HepG2 (cell line): ENCODE measurements around the gene FGF2. TPM values are rescaled to one million over a fixed set of nuclear protein-coding genes. Genes with fewer than 3 reads are reported as not detected.

Source experiments
- ATAC-seq: fragments of 200-7000 bp; cut with Tn5 transposase; 3 replicates; pipeline ENCODE4 v1.9.1; 2020; ENCODE audit warnings: mild to moderate bottlenecking, moderate library complexity
- BruUV-seq: library from RNA; stranded (reverse); fragments of 400-500 nt; replicated peaks from 2 replicates; lab custom pipeline; 2021; lab: Mats Ljungman, UMichigan
- CTCF ChIA-PET: fragments of 300-600 bp; formaldehyde crosslinking; extraction: SDS; loops from one replicate; lab custom pipeline; 2021; ENCODE audit warnings: low total read pairs, inconsistent platforms, low intra/inter-chr PET ratio; lab: Yijun Ruan, JAX
- POLR2A ChIA-PET: fragments of 350-600 bp; sonication (Branson Sonifier 250); formaldehyde crosslinking; loops from one replicate; lab custom pipeline; 2020; ENCODE audit warnings: antibody characterized with exemption, inconsistent platforms; lab: Yijun Ruan, JAX
- DNase-seq: peaks from one replicate; pipeline ENCODE4 v3.0.0-alpha.2; 2015; ENCODE audit warnings: low spot score
- FAIRE-seq: peaks from 3 replicates; lab custom pipeline; 2011; peaks lifted over from hg19 to GRCh38; lab: Jason Lieb, UNC
- H2AFZ ChIP-seq: one replicate; pipeline ENCODE4 v1.6.1; 2011; ENCODE audit warnings: low read length, inconsistent platforms
- H3K27ac ChIP-seq: fragments of 300-600 bp; 3 replicates; pipeline ENCODE4 v1.8.0; 2011; ENCODE audit warnings: mixed run types, mild to moderate bottlenecking, mixed read lengths, low read length, inconsistent platforms; ENCODE audit not compliant: insufficient read depth; ENCODE audit errors: extremely low read length
- H3K27me3 ChIP-seq, 2 experiments: fragments of 200-600 bp in 1 of 2; 2 replicates in 1 of 2; 3 replicates in 1 of 2; pipeline versions ENCODE4 v1.6.0 to v1.8.0; 2011; ENCODE audit warnings: low read length in 2 of 2, mild to moderate bottlenecking in 2 of 2, moderate library complexity in 2 of 2, inconsistent platforms in 1 of 2; ENCODE audit not compliant: insufficient read depth in 2 of 2, control insufficient read depth in 1 of 2
- H3K36me3 ChIP-seq, 2 experiments: fragments of 200-600 bp in 1 of 2; replicated peaks in 1 of 2; 2 replicates in 1 of 2; 3 replicates in 1 of 2; pipeline versions ENCODE4 v1.5.1 to v1.8.0; 2011; ENCODE audit warnings: low read length in 2 of 2, inconsistent platforms in 1 of 2; ENCODE audit not compliant: insufficient read depth in 2 of 2, control insufficient read depth in 1 of 2
- H3K4me1 ChIP-seq: 2 replicates; pipeline ENCODE4 v1.5.1; 2012; ENCODE audit warnings: low read length, inconsistent platforms; ENCODE audit not compliant: insufficient read depth
- H3K4me2 ChIP-seq: 2 replicates; pipeline ENCODE4 v1.6.0; 2011; ENCODE audit warnings: low read depth, low read length, inconsistent platforms
- H3K4me3 ChIP-seq, 3 experiments: fragments of 200-600 bp in 1 of 3; sonication (generic), shearing (Covaris generic) in 1 of 3; replicated peaks in 1 of 3; 2 replicates each; pipeline ENCODE4 v1.5.1; 2011 to 2016; ENCODE audit warnings: low read length in 3 of 3, inconsistent platforms in 2 of 3, low read depth in 2 of 3, mild to moderate bottlenecking in 2 of 3, control low read depth in 1 of 3, mixed read lengths in 1 of 3; ENCODE audit not compliant: insufficient read depth in 1 of 3
- H3K79me2 ChIP-seq: one replicate; pipeline ENCODE4 v1.6.1; 2011; ENCODE audit warnings: low read length, inconsistent platforms; ENCODE audit not compliant: insufficient read depth
- H3K9ac ChIP-seq: 2 replicates; pipeline ENCODE4 v1.6.0; 2011; ENCODE audit warnings: mild to moderate bottlenecking, low read depth, low read length, inconsistent platforms; ENCODE audit not compliant: insufficient read depth
- H3K9me3 ChIP-seq: 2 replicates; pipeline ENCODE4 v1.5.1; 2012; ENCODE audit warnings: mild to moderate bottlenecking, low read length
- H4K20me1 ChIP-seq: 2 replicates; pipeline ENCODE4 v1.6.0; 2011; ENCODE audit warnings: inconsistent platforms, mild to moderate bottlenecking, low read length, moderate library complexity; ENCODE audit not compliant: insufficient read depth
- CBFB ChIP-seq: sonication (generic); formaldehyde crosslinking; IDR thresholded peaks from 2 replicates; pipeline ENCODE4 v1.4.0; 2020; ENCODE audit warnings: missing genetic modification reagents
- THAP9 ChIP-seq: sonication (generic); formaldehyde crosslinking; IDR thresholded peaks from 2 replicates; pipeline ENCODE4; 2020; ENCODE audit warnings: missing genetic modification reagents, mild to moderate bottlenecking, borderline replicate concordance
- ZBTB4 ChIP-seq: sonication (generic); formaldehyde crosslinking; IDR thresholded peaks from 2 replicates; pipeline ENCODE4 v1.4.0; 2020; ENCODE audit warnings: missing genetic modification reagents, mild to moderate bottlenecking, borderline replicate concordance
- ZNF264 ChIP-seq: sonication (generic); formaldehyde crosslinking; IDR thresholded peaks from 2 replicates; pipeline ENCODE4 v1.4.0; 2020; ENCODE audit warnings: missing genetic modification reagents
- ZNF343 ChIP-seq: sonication (generic); formaldehyde crosslinking; IDR thresholded peaks from 2 replicates; pipeline ENCODE4 v1.4.0; 2020; ENCODE audit warnings: mild to moderate bottlenecking, missing genetic modification reagents
- WGBS: methylation state at CpG from one replicate; pipeline ENCODE4 v1.1.6; 2017; ENCODE audit warnings: low lambda C conversion rate; 5-methylcytosine and 5-hydroxymethylcytosine counted together
- in situ Hi-C: cut with HindIII; loops from 2 replicates; pipeline ENCODE4 v1.10.0; 2017; ENCODE audit warnings: low pct_unique_long_range_greater_than_20kb; ENCODE audit not compliant: extremely low pct_ligation_motif_present
- intact Hi-C: fragments of 100-400 bp; cut with micrococcal nuclease; formaldehyde crosslinking; loops from one replicate; pipeline ENCODE4 v1.10.0; 2022; ENCODE audit not compliant: unreplicated experiment
- polyA plus RNA-seq, 8 experiments: library from polyadenylated mRNA; depleted of rRNA in 3 of 8; stranded (reverse) in 7 of 8; unstranded in 1 of 8; fragments of >200 nt; fragmentation: Illumina TruSeq in 4 of 8; extraction: Trizol in 4 of 8; gene quantifications; 2 replicates each; pipeline versions ENCODE4 v1.2.1 to v1.2.3, GENCODE V29; 2011 to 2016; ENCODE audit warnings: low read depth in 4 of 8, missing spikeins in 1 of 8, mixed read lengths in 1 of 8; ENCODE audit not compliant: insufficient read depth in 1 of 8
- total RNA-seq, 5 experiments: library from RNA; depleted of rRNA; stranded (reverse); fragments of >200 nt; fragmentation: Illumina TruSeq; extraction: Trizol; gene quantifications; 2 replicates each; pipeline ENCODE4 v1.2.3, GENCODE V29; 2016; ENCODE audit warnings: low read depth in 1 of 5

FGF2 gene
- total and polyA plus RNA-seq, 2 of the 13 experiments (the other 11 are each of a cell fraction or from before 2014, with no cell fraction given): 0.01 to 0.02 TPM

GRCh38 chr4:122861172-122861943 lies 34.7 kb downstream of the FGF2 start:
- Histone ChIP-seq H3K27ac (no peak overlapping the region), H3K79me2 (no peaks in the 10 kb centered on the region), H3K4me1 (peaks cover 7% of the 10 kb centered on the region), H3K4me3 (no peak overlapping the region), H3K27me3 (no peaks in the 10 kb centered on the region), H4K20me1 (no peaks in the 10 kb centered on the region), H3K9me3 (no peaks in the 10 kb centered on the region), H2AFZ (no peak overlapping the region), H3K4me2 (no peak overlapping the region), H3K36me3 (no peaks in the 10 kb centered on the region), H3K9ac (no peak overlapping the region)
- DNase-seq (no peak), FAIRE-seq (no peak), ATAC-seq (no peak)
- in situ Hi-C loops (no loop called here), intact Hi-C loops (no loop called here)
- 79% methylated on average over 2 of the region's 2 CpGs for WGBS
- CTCF ChIA-PET: no interaction called here
- no TSS peak for BruUV-seq
- TF ChIP-seq ZBTB4: no peak
- no peak for TF ChIP-seq ZNF264 (CRISPR knock-in tag)
- no peak for TF ChIP-seq ZNF343 (CRISPR knock-in tag)
- TF ChIP-seq THAP9 (CRISPR knock-in tag): no peak
- no peak for TF ChIP-seq CBFB (CRISPR knock-in tag)
- POLR2A ChIA-PET: no interaction called here
